GM12801 (cell line): ENCODE data around the gene POLL.

ENCODE experiments used
- TF ChIP-seq, protein P1 (sequence below): IDR thresholded peaks from one replicate; pipeline ENCODE4 v1.5.1; 2011; ENCODE audit warnings: control low read depth; ENCODE audit not compliant: insufficient read length; ENCODE audit errors: extremely low read depth

Gene POLL

DNA sequence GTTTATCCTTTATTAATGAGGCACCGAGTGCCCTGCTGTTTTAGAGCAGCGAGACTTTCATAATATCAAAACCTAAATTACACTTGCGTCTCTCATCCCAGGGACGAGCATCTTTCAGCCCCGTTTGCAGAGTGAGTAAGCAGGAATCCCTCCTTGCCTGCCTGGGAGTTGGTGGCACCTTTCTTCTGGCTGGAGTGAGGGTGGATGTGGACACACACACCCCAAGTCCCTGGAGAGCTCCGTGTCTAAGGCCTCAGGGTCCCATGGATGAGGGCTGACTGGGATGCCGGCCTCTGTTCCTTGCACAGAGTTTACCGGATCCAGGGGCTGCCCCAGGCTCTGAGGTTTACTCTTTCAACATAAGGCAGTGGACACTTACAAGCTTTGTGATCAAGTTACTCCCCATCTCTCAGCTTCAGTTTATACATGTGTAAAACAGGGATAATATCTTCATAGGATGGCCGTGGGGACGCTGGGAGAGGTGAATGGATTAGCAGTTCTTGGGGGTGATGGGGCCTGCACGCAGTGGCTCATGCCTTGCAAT lies 24.5 kb downstream of the POLL start:
- TF ChIP-seq, protein P1, sequence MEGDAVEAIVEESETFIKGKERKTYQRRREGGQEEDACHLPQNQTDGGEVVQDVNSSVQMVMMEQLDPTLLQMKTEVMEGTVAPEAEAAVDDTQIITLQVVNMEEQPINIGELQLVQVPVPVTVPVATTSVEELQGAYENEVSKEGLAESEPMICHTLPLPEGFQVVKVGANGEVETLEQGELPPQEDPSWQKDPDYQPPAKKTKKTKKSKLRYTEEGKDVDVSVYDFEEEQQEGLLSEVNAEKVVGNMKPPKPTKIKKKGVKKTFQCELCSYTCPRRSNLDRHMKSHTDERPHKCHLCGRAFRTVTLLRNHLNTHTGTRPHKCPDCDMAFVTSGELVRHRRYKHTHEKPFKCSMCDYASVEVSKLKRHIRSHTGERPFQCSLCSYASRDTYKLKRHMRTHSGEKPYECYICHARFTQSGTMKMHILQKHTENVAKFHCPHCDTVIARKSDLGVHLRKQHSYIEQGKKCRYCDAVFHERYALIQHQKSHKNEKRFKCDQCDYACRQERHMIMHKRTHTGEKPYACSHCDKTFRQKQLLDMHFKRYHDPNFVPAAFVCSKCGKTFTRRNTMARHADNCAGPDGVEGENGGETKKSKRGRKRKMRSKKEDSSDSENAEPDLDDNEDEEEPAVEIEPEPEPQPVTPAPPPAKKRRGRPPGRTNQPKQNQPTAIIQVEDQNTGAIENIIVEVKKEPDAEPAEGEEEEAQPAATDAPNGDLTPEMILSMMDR: no peak

DNA sequence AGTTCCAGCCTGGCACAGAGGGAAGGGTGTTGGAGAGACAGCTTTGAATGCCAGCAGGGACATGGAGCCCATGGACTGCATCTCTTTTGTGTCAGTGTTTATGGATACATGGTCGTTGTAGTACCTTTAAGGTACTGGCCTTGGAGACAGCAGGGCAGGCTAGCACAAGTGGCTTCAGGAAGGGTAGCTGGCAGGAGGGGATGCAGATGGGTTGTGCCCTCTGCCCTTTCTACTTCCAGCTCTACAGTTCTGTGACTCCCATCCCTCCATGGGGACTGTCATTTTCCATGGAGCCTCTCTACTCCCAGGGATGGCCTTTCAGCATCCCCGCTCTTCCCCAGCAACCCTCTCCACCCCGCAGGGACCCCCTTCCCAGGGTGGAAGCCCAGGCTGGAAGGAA lies 25.1 kb downstream of the POLL start:
- TF ChIP-seq, protein P1: no peak

DNA sequence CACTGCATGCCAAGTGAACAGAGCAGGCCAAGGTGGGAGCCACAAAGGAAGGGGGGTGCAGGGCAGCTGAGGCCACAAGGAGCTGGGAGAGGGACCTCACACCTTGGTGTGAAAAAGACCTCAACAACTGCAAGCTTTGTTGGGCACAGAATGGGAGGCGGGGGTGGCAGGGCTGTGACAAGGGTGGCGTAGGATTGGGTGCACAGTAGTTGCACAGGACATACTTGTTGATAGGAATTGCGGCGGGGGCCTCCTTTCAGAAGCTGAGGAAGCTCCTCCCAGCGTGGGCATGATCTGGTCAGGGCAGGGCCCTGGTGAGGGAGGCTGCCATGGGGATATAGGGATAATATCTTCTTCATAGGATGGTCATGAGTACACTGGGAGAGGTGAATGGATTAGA lies 25.8 kb downstream of the POLL start:
- TF ChIP-seq, protein P1: no peak

DNA sequence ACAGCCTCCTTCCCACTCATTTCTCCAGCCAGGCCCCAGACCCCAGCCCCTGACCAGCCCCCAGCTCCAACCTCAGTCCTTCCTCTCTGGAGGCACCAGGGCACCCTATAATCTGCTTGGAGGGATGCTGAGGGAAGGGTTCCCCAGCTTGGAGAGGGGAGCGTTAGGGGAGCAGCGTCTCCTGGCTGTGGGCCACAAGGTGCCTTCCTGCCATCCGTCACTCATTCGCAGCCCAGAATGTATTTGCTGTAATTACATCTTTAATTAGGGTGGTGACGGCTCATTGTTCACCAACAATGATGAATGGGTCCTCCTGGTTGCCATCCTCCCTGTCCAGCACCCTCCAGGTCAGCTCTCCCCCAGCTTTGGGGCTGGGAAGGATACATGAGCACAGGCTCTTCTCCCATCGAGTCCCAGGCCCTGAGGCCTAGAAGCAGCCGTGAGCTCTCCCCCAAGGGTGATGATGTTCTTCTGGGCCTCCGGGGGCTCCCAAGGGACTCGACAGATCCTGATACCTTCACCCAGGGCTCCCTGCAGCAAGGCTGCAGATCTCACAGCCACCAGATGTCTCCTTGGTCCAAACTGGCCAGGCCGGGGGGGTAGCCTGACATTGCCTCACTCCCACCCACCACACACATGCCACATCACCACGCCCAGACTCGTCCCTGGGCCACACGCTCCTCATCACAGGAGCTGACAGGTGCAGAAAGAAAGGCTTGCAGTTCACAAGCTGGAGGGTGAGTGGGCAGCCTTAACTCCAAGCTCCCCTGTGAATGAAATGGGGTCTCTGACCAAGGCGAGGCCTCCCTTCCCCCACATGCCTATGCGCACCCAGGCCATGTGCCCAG lies 26.8 kb downstream of the POLL start:
- TF ChIP-seq, protein P1: no peak

DNA sequence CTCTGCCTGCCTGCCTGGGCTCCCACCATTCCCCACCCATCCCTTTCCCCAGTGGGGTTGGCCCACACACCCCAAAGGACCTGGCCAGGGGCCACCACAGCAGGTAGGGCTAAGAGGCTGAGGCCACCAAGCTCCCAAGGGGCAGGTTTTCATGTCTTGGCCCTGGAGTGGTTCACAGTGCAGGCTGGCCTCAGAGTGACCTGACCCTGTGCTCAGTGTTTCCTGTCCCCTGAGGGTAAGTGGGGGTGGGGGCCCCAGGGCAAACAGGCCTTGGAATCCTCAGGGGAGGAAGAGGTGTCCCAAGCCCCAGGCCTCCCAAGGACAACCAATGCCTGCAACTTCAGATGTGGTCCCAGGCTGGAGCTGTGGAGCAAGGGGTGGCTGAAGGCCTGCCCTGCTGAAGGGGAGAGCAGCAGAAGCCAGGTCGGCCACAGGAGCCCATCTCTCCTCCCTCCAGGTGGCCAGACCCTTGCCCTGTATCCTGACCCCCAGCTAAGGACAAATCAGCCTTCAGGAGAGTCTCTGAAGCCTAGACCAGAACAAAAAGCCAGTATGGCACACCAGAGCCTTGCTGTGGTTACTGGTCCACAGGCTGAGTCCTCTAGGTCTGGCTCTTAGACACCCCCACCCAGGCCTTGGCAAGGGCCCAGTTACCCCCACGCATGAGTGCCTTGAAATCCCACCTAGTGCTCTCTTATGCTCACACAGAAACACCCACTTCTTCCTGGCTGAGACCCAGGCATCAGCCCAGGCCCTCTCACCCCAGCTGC lies 27.6 kb downstream of the POLL start:
- TF ChIP-seq, protein P1: no peak

DNA sequence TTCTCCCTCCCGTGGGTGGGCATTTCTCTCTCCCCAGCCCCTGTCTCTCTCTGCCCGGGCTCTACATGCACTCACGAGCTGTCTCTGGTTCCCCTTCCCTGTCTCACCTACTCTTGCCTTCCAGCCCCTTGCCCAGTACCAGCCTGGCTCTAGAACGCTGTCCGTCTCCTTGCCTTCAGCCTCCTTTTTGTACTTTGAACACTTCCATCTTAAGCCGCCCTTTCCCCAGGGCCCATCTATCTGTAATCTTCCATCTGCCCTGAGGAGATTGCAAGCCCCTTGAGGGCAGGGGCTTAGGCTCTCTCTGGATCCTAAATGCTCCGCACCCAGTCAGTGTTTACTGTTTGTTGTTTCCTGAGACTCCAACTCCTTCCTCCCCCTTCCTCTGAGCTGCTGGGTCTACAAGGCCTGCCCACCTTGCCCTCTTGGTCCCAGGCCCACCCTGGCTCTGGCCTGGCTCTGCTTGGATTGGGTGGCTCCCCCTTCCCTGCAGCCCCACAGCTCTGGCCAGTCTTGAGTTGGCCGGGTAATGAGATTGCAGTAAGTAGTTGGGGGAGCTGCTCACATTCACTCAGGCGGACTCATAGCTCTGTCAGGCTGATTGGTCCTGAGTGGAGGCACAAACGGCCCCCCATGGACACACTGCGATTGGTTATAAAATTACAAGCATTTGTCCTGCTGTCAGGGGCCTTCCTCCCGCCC lies 28.3 kb downstream of the POLL start:
- TF ChIP-seq, protein P1: no peak
